Myometrial cell (primary cell): ENCODE results near the gene PLEK2. TPM values are rescaled to one million over a fixed set of nuclear protein-coding genes. Genes with fewer than 3 reads are reported as not detected.

Experiments used
- total RNA-seq: library from RNA; depleted of rRNA; stranded (reverse); fragments of >200 nt; gene quantifications from 2 replicates; pipeline ENCODE4 v1.2.3, GENCODE V29; 2015

Gene PLEK2, protein sequence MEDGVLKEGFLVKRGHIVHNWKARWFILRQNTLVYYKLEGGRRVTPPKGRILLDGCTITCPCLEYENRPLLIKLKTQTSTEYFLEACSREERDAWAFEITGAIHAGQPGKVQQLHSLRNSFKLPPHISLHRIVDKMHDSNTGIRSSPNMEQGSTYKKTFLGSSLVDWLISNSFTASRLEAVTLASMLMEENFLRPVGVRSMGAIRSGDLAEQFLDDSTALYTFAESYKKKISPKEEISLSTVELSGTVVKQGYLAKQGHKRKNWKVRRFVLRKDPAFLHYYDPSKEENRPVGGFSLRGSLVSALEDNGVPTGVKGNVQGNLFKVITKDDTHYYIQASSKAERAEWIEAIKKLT
- 11.9 and 24.8 TPM in 2 replicates for total RNA-seq

DNA sequence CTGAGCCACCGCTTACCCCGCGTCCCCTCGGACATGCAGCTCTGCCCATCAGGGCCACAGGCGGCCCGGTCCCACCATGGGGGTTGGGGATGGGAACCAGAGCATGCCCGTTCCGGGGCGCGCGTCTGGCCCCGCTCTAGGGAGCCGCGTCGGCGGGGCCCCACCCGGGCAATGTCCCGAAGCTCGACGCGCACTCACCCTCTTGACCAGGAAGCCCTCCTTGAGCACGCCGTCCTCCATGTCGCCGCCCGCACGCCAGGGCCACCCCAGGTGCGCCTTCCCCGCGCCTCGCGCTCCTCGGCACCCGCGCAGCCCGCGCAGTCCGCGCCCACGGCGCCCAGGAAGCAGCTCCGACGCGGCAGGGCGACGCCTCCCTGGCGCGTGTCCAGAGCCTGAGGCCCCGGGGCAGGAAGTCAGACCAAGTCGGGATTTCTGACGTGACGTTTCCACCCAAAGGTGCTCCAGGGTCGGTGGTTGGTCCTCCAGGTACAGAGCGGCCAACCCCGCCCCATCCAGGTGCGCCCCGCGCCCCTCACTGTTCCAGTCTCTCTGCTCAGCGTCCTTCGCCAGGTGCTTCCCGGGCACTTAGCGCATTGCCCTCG is at the start of gene PLEK2:
TSS of gene PLEK2 (minus strand) at position 346 of the 602 bp plus-strand sequence. CDS start at position 240, 106 bp downstream.

DNA sequence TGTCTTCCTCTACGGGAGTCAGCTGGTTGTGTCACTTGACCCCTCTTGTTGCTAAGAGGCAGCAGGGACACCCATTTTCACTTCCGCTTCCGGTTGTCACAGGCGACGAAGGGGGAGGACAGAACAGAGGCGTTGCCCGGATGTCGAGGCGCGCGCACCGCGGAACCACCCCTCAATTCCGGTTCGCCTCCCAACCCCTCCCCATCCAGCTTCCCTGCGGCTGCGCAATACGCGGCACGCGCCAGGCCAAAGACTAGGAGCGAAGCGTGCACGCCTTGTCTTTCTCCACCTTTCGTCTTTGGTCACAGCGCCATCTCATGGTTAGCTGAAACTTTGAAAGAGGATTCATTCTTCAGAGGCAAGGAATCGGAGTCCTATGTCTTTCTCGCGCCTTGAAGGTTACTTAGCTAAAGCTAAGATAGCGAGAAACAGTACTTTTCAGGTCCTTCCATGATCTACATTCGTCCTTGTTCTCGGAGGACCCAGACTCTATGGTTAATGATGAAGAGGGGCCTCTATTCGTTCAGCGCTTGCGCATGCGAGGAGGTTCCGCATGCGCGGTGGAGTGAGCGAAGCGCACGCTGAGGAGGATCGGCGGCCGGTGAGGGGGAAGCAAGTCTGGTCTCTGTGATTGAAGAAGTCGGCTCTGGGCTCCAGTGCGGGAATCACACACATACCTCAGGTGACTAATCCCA is 52.0 kb downstream of the PLEK2 start, which contains the start of the genes ATP6V1D and EIF2S1:
TSS of gene ATP6V1D (minus strand) at position 30 of the 695 bp plus-strand sequence. CDS start 106 bp downstream, outside the sequence.
TSS of gene EIF2S1 (plus strand) at position 554 of the 695 bp plus-strand sequence. CDS start 4,440 bp downstream, outside the sequence.

Other genes starting within 250 kb of the PLEK2 start
- gene GARIN2, start 222.7 kb downstream of the PLEK2 start, total RNA-seq: not detected in 2 replicates
- gene PALS1, start 170.7 kb downstream of the PLEK2 start, total RNA-seq: 27.1 and 37.4 TPM in 2 replicates
- 101 and 110 TPM in 2 replicates for gene ATP6V1D, start 52.4 kb downstream of the PLEK2 start, total RNA-seq
- gene EIF2S1, start 51.8 kb downstream of the PLEK2 start, total RNA-seq: 198 and 201 TPM in 2 replicates
- gene TMEM229B, start 76.6 kb upstream of the PLEK2 start, total RNA-seq: 0.58 and 0.71 TPM in 2 replicates
- gene PLEKHH1, start 121.1 kb upstream of the PLEK2 start, total RNA-seq: under 0.01 TPM in 1 of 2 replicates, not detected in the other
- 6.1 and 12.2 TPM in 2 replicates for gene PIGH, start 188.1 kb upstream of the PLEK2 start, total RNA-seq
- gene ARG2, start 207.8 kb upstream of the PLEK2 start, total RNA-seq: 5.5 and 9.0 TPM in 2 replicates